HG03139 (cell line): ENCODE data around the gene MAD2L2.
"Not testable (repeated sequence)": the region's sequence is repeated elsewhere in the genome, so short reads cannot be mapped to it uniquely, and the experiment has no call there.

ENCODE experiments used
- ATAC-seq: cut with Tn5 transposase; IDR thresholded peaks from one replicate; pipeline ENCODE4 v1.9.1; 2021; ENCODE audit not compliant: unreplicated experiment

Gene MAD2L2

DNA sequence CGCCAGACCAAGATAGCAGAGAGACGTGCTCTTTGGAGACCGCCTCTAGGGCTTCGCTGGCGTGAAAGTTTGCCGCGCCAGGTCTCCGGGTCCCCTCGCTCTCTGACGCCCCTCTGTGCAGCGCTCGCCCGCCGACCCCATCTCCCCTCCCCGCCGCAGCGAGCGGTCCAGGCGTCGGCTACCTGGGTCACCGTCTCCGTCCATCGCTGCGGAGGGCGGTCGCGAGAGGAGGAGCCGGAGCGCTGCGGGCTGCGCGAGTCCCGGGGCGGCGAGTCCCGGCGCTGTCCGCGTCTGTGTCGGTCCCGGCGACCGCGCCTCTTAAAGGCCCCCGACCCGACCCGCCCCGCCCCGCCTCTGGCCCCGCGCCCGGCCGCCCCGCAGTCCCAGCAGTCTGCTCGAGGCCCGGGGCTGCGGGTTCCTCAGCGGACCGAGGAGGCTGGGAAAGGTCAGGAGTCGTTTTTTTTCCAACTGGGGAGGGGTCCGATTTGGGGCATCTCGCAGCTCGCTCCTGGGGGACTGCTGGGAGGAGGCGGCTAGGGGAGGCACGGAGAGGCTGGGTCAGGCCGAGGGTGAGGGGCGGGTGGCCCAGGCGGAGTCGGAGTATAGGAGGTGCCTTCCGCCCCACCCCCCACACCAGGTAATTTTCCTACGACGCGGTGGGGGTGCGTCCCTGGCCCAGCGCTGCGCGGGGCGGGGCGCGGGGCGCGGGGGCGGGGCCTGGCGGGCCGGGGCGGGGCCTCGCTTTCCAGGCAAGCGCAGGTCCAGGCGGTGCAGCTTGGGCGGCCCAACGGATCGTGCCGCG is 26.6 kb downstream of the MAD2L2 start, which contains the start of the genes FBXO2 and FBXO44:
FBXO2 (minus strand) TSS at position 293 of the 802 bp plus-strand sequence; CDS start at position 204, 89 bp downstream.
FBXO44 (plus strand) TSS at position 741 of the 802 bp plus-strand sequence. CDS start 959 bp downstream, outside the sequence.
- ATAC-seq, result no peak

DNA sequence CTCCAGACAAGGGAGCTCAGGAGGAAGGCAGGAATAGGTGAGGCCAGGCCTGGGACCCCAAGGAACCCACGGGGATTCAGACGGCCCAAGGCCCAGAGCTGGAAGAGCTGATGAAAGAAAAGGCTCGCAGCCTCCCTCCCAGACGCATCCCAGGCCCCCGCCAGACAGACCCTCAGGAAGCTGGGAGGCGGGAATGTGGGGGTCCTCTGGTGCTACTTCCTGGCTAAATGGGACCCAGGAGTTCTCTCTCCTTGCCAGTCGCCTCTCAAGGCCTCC is 27.1 kb downstream of the MAD2L2 start:
- ATAC-seq, result no peak

GRCh38 chr1:11653101-11653860 is 27.7 kb downstream of the MAD2L2 start:
- ATAC-seq, result no peak

DNA sequence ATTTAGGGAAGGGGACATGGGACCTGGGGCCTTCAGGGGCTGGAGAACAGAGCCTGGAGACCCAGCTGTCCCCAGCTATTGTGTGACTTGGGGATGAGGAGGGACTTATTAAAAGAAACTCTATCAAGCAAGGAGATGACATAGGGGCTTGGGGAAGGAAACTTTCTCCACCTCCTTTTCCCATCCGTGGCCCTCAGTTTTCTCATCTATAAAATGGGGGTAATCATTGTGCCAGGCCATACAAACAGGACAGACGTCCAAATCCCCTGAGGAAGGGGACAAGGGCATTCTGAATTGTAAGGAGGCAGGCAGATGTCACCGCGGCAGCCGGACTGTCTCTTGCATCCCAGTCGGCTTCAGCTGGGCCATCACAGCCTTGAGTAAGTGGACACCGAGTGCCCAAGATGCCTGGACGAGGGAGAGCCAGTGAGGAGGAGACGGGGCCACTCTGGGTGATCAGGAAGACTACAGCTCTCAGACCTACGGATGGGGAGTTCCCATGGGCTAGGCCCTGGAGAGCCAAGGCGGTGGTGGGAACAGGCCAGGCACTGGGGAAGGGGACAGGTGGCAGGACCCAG is 28.7 kb downstream of the MAD2L2 start:
- no peak for ATAC-seq

GRCh38 chr1:11651017-11651416 is 29.9 kb downstream of the MAD2L2 start:
- no peak for ATAC-seq

GRCh38 chr1:11650331-11650991 is 30.5 kb downstream of the MAD2L2 start:
- ATAC-seq, result no peak

DNA sequence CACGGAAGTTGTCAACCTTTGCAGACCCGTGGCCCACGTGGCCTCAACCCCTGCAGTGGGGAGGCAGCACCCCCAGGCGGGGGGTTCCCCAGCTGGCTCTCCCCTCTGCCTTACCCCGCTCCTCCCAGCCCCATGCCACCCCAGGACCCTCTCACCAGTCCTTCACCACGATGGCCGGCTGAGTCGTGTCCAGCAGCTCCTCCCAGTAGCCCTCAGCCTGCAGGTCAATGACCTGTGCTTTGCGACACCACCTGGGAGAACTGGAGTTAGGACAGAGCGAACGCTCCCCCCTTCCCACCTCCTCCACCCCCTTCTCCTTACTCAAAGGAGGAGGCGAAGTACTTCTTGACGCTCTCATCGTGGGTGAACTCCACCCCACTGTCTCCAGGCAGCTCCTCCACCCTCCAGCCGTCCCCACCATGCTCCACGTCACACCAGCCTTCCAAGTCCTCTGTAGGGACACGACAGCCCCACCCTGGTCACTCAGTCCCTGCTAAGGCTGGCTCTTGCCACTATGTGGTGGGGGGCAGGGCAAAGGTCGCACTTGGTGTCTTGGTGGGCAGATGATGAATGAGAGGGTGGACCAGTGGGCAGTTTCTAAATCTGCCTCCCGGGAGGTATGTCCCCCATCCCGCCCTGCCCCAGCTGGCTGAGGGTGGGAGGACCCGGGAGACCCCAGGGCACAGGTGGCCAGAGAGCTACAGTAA is 31.2 kb downstream of the MAD2L2 start:
- ATAC-seq, result no peak

- no peak for ATAC-seq
These were observed 31.7 kb downstream of the MAD2L2 start for GRCh38 chr1:11649237-11649623.

DNA sequence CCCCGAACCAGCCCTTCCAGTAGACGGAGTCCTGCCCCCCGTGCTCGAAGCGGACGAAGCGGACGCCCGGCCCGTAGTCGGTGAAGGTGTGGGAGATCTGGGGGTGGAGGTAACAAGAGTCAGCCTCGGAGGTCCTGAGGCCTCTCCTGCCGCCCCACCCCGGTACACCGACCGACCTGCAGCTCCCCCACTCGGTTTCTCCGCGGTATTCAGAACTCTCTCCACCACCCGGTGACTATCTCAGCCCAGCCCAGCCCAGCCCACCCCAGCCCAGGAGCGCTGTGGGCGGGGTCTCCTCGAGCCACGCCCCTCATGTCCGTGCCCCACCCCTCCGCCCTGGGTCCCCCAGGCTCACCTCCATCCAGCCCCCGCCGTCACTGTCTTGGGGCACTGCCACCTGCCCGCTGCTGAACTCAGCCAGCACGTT is 32.2 kb downstream of the MAD2L2 start:
- ATAC-seq, result no peak

DNA sequence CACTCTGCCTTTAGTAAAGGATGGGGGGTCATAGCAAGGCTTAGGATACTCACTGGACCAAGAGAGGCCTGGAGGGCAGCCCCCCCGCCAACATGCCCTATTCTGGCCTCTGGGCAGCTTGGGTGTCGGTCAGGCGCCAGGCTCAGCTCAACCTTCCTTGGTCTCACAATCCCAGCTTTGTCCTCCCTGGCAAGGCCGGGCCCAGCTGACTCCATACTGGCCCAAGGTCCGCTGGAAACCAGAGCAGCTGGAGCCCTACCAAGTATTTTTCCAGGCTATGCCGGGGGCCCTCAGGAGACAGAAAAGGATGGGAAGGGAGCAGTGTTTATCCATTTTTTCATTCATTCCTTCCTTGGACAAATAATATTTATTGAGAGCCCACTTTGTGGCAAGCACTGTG is 32.9 kb downstream of the MAD2L2 start:
- no peak for ATAC-seq

DNA sequence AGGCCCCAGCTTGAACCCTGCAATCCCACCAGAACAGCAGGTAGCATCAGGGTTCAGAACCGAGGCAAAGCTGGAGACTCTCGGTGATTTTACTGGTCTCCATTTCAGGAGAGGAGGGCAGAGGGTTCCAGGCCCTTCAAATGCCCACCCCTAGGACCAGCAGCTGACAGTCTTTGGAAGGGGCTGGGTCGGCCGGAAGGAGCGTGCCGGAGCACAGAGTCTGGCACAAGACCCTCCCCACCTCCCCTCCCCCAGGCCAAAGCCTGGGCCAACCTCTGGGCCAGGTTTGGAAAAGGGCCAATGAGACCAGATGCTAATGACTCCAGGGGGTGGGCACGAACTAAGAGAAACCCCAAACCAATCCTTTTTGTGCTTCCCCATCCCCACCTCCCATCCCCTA is 33.6 kb downstream of the MAD2L2 start:
- ATAC-seq, result no peak

DNA sequence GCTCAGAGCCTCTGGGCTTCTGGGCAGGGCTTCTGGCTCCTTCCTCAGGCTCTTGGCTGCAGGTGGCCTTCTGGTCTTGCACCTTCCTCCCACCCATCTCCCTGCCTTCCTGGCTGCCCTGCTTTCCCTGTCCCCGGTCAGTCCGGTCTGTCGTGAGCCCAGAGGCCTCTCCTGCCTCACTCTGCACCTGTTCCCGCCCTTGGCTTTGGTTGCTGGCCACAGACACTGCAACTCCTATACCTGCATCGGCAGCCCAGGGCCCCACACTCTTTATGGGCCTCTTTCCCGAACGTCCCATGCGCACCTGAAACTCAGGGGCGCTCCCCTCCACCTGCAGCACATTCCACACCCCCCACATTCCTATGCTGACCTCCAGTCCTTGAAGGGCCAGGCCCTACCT is 34.6 kb downstream of the MAD2L2 start:
- no peak for ATAC-seq

DNA sequence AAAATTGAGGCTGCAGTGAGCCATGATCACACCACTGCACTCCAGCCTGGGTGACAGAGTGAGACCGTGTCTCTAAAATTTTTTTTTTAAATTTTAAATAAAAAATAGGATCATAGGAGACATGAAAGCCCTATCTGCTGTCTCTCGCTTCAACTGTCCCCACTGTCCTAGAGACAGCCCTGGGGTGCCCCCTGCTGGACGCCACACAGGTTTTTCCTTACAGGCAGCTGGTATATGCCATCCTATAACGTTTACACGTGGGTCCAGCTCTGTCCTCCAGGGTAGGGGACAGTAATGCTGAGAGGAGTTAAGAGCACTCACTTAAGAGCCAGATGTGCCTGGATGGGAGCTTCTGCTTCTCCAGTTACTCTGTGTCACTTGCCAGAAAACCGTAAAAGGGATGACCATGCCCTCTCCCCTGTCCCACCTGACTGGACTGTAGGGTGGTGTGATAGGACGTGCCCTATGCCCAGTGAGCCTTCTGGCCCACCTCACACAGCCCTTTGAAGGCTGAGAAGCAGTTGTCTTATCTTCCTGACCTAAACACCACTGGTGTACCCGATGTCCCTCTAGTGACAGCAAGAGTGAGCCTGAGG is 35.2 kb downstream of the MAD2L2 start:
- no peak for ATAC-seq

- ATAC-seq, result no peak
These were observed 35.7 kb downstream of the MAD2L2 start for GRCh38 chr1:11645270-11645669.

- ATAC-seq, result no peak
These were observed 37.2 kb downstream of the MAD2L2 start for GRCh38 chr1:11643782-11644181.

DNA sequence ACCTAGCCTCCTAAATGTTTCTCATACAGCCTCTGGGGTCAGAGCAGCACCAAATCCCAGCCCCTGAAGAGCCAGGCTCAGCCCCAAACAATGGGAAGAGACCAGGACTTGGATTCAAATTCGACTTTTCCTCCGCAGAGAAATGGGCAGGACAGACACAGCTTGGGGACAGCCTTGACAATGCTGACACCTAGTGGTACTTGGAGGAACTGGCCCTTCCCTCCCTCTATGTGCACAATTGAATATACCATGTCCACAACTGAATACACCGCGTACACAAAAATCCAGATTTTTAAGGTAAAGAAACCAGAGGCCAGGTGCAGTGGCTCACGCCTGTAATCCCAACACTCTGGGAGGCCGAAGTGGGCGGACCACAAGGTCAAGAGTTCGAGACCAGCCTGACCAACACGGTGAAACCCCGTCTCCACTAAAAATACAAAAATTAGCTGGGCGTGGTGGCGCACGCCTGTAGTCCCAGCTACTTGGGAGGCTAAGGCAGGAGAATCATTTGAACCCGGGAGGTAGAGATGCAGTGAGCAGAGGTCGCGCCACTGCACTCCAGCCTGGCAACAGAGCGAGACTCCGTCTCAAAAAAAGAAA is 38.4 kb downstream of the MAD2L2 start:
- not testable (repeated sequence) for ATAC-seq

GRCh38 chr1:11641776-11642305 is 39.1 kb downstream of the MAD2L2 start:
- ATAC-seq, result no peak

- ATAC-seq, result no peak
These were observed 40.0 kb downstream of the MAD2L2 start for GRCh38 chr1:11640944-11641343.

DNA sequence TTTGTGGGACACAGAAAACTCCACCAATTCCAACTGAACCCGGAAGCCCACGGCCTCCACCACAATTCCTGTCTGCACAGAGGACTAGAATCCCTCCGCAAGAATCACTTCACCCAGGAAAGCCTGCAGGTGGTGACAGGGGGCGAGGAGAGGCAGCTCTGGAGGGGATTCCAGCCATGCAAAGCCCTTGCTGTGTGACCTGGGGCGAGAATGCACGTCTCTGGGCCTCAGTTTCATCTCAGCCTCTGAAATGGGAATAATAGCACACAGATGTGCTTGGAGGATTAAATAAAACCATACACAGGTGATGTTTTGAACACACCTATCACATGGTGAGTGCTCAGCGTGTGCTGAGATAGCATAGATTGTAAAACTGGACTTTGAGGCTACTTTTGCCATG is 40.8 kb downstream of the MAD2L2 start:
- ATAC-seq, result no peak

- no peak for ATAC-seq
These were observed 41.6 kb downstream of the MAD2L2 start for GRCh38 chr1:11639372-11639771.
